Loucy (cell line): Measurements from ENCODE around the gene HSD3B2.

Source experiments
- H2AFZ ChIP-seq: fragments of 200-600 bp; sonication (generic); 2 replicates; pipeline ENCODE4 v1.6.0; 2016; ENCODE audit warnings: antibody characterized with exemption, mild to moderate bottlenecking, low read length, moderate library complexity
- H3F3A ChIP-seq: fragments of 200-600 bp; 2 replicates; pipeline ENCODE4 v1.6.0; 2016; ENCODE audit warnings: antibody characterized with exemption, low read depth, mild to moderate bottlenecking
- H3K27me3 ChIP-seq: fragments of 200-600 bp; sonication (generic); 2 replicates; pipeline ENCODE4 v1.6.1; 2014; ENCODE audit warnings: low read length, mild to moderate bottlenecking; ENCODE audit not compliant: insufficient read depth, poor library complexity, severe bottlenecking
- H3K36me3 ChIP-seq: fragments of 200-600 bp; sonication (generic); 2 replicates; pipeline ENCODE4 v1.6.1; 2016; ENCODE audit warnings: low read length; ENCODE audit not compliant: insufficient read depth
- H3K4me1 ChIP-seq: fragments of 200-600 bp; sonication (generic); 2 replicates; pipeline ENCODE4 v1.5.1; 2014; ENCODE audit warnings: low read length, mild to moderate bottlenecking; ENCODE audit not compliant: insufficient read depth, poor library complexity, severe bottlenecking
- H3K4me2 ChIP-seq: fragments of 200-600 bp; sonication (generic); 2 replicates; pipeline ENCODE4 v1.6.0; 2014; ENCODE audit warnings: antibody characterized with exemption, low read length, low read depth, mild to moderate bottlenecking; ENCODE audit not compliant: poor library complexity, severe bottlenecking
- H3K4me3 ChIP-seq: fragments of 200-600 bp; sonication (generic); 2 replicates; pipeline ENCODE4 v1.5.1; 2014; ENCODE audit warnings: low read length, mild to moderate bottlenecking, mixed read lengths; ENCODE audit not compliant: poor library complexity, severe bottlenecking
- H3K79me2 ChIP-seq: fragments of 200-600 bp; sonication (generic); 2 replicates; pipeline ENCODE4 v1.6.1; 2014; ENCODE audit warnings: low read length; ENCODE audit not compliant: insufficient read depth
- H3K9ac ChIP-seq: fragments of 200-600 bp; sonication (generic); 2 replicates; pipeline ENCODE4 v1.6.0; 2014; ENCODE audit warnings: mild to moderate bottlenecking, low read depth, low read length, moderate library complexity; ENCODE audit not compliant: poor library complexity, severe bottlenecking
- H3K9me2 ChIP-seq: fragments of 200-600 bp; sonication (generic); replicated peaks from 2 replicates; pipeline ENCODE4 v1.6.1; 2016; ENCODE audit warnings: low read depth, low read length, mixed read lengths
- H3K9me3 ChIP-seq: fragments of 200-600 bp; sonication (generic); 2 replicates; pipeline ENCODE4 v1.6.1; 2014; ENCODE audit warnings: mild to moderate bottlenecking, antibody characterized with exemption, low read length, low read depth; ENCODE audit not compliant: insufficient read depth
- H4K20me1 ChIP-seq: fragments of 200-600 bp; sonication (generic); 2 replicates; pipeline ENCODE4 v1.6.0; 2014; ENCODE audit warnings: antibody characterized with exemption, low read length, mild to moderate bottlenecking; ENCODE audit not compliant: insufficient read depth, poor library complexity, severe bottlenecking
- EZH2phosphoT487 ChIP-seq: fragments of 200-600 bp; IDR thresholded peaks from 2 replicates; pipeline ENCODE4 v1.6.1; 2018; ENCODE audit warnings: antibody characterized with exemption, mild to moderate bottlenecking, moderate library complexity, borderline replicate concordance
- TF ChIP-seq, protein P1 (sequence below): fragments of 200-600 bp; sonication (generic); conservative IDR thresholded peaks from 2 replicates; pipeline ENCODE4 v1.5.1; 2014; ENCODE audit warnings: mild to moderate bottlenecking, antibody characterized with exemption, low read length

Gene HSD3B2

DNA sequence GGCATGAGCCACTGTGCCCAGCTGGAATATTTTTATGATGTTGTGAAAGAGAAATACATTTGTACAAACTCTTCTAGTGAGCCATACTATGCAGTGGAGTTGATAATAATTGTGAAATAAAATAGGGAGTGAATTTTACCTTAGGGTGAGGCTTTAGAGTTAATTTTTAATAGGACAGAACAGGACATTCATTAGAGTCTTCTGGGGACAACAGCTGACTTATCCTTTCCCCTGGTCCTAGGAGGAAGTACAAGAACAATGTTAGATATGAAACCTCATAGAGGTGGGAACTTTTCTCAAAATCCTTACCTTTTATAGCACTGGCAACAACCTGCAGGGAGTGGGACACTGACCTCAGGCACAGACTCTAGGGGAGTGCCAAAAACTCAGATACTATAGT, 24.4 kb upstream of the HSD3B2 start:
- Histone ChIP-seq H3K9me2 (no peaks in the 10 kb centered on the region), H3K4me3 (no peak overlapping the region), H3K27me3 (no peaks in the 10 kb centered on the region), H3K79me2 (no peaks in the 10 kb centered on the region), H4K20me1 (no peaks in the 10 kb centered on the region), H2AFZ (no peak overlapping the region), H3K36me3 (no peaks in the 10 kb centered on the region), H3K9ac (no peak overlapping the region), H3K9me3 (no peaks in the 10 kb centered on the region), H3K4me1 (no peaks in the 10 kb centered on the region), H3F3A (no peaks in the 10 kb centered on the region), H3K4me2 (no peak overlapping the region)
- TF ChIP-seq EZH2phosphoT487: no peak
- TF ChIP-seq, protein P1, sequence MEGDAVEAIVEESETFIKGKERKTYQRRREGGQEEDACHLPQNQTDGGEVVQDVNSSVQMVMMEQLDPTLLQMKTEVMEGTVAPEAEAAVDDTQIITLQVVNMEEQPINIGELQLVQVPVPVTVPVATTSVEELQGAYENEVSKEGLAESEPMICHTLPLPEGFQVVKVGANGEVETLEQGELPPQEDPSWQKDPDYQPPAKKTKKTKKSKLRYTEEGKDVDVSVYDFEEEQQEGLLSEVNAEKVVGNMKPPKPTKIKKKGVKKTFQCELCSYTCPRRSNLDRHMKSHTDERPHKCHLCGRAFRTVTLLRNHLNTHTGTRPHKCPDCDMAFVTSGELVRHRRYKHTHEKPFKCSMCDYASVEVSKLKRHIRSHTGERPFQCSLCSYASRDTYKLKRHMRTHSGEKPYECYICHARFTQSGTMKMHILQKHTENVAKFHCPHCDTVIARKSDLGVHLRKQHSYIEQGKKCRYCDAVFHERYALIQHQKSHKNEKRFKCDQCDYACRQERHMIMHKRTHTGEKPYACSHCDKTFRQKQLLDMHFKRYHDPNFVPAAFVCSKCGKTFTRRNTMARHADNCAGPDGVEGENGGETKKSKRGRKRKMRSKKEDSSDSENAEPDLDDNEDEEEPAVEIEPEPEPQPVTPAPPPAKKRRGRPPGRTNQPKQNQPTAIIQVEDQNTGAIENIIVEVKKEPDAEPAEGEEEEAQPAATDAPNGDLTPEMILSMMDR: no peak

DNA sequence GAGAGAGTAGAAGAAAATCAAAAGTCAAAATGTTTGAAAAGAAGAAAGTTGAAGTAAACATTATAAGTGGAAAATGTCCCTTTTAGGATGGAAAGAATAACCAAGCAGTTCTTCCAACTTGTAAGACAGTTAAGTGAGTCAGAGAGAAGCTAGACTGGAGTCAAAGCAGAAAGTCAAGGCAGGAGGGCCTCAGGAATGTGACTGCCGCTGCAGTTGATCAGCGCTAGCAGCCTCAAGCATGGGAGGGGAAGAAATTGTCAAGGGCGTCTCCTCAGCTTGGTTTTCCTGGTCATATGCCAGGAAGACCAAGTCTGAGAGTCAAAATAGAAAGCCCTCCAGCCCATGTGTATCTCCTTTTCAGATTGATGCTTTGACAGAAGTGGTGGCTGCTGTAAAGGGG, 23.2 kb upstream of the HSD3B2 start:
- H3K4me3 ChIP-seq: no peak overlapping the region
- no peaks in the 10 kb centered on the region for H3K9me2 ChIP-seq
- no peak overlapping the region for H3K9ac ChIP-seq
- TF ChIP-seq, protein P1: no peak
- TF ChIP-seq EZH2phosphoT487: no peak
- H3K36me3 ChIP-seq: no peaks in the 10 kb centered on the region
- no peak overlapping the region for H2AFZ ChIP-seq
- H3K79me2 ChIP-seq: no peaks in the 10 kb centered on the region
- H3K9me3 ChIP-seq: no peaks in the 10 kb centered on the region
- H4K20me1 ChIP-seq: no peaks in the 10 kb centered on the region
- no peaks in the 10 kb centered on the region for H3K27me3 ChIP-seq
- H3K4me1 ChIP-seq: no peaks in the 10 kb centered on the region
- no peaks in the 10 kb centered on the region for H3F3A ChIP-seq
- H3K4me2 ChIP-seq: no peak overlapping the region

DNA sequence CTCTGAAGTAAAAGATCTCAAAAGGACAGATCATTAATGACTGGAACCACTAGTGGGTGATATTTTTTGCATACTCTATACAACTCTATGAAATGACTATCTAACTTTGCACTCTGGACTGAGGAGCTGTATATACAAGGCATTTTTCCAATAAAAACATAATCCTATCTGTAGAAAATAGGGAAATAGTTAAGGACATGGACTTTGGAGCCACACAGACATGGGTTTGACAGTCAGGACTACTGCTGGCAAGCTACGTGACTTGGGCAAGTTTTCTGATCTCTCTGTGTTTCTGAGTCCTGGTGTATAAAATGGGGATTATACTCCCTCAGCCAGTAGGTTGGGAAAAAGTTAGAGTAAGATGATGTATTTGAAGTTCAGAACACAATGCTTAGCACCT, 20.9 kb upstream of the HSD3B2 start:
- Histone ChIP-seq H4K20me1 (no peaks in the 10 kb centered on the region), H3K27me3 (no peaks in the 10 kb centered on the region), H3K4me2 (no peak overlapping the region), H3K9me3 (no peaks in the 10 kb centered on the region), H3K4me3 (no peak overlapping the region), H3K79me2 (no peaks in the 10 kb centered on the region), H3K9ac (no peak overlapping the region), H3K9me2 (no peaks in the 10 kb centered on the region), H3K4me1 (no peaks in the 10 kb centered on the region), H3K36me3 (no peaks in the 10 kb centered on the region), H2AFZ (no peak overlapping the region), H3F3A (no peaks in the 10 kb centered on the region)
- no peak for TF ChIP-seq EZH2phosphoT487

DNA sequence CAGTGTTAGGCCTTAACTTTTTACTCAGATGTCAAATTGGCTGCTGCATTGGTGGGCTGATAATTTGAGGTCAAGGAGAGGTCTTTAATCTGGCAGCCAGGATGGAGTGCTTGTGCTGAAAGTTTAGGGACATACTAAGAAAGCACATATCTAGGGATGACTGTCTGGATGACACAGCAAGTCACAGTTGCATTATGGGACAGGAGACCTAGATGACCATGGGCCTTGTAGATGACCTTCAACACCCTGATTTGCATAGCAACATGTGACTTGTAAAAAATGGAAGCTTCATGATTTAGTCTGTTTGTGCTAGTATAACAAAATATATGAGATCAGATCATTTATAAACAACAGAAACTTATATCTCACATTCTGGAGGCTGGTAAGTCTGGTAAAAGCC, 18.0 kb upstream of the HSD3B2 start:
- Histone ChIP-seq H2AFZ (no peak overlapping the region), H3K4me1 (no peaks in the 10 kb centered on the region), H3K9ac (no peak overlapping the region), H3K4me2 (no peak overlapping the region), H3K9me2 (no peaks in the 10 kb centered on the region), H3F3A (no peaks in the 10 kb centered on the region), H3K9me3 (no peaks in the 10 kb centered on the region), H4K20me1 (no peaks in the 10 kb centered on the region), H3K4me3 (no peak overlapping the region), H3K36me3 (no peaks in the 10 kb centered on the region), H3K79me2 (no peaks in the 10 kb centered on the region), H3K27me3 (no peaks in the 10 kb centered on the region)
- TF ChIP-seq EZH2phosphoT487: no peak
- TF ChIP-seq, protein P1: no peak
